Right lobe of liver (tissue), 6 donors: Measurements from ENCODE around the gene SHLD1. TPM values are rescaled to one million over a fixed set of nuclear protein-coding genes. Genes with fewer than 3 reads are reported as not detected.

Source experiments
- ATAC-seq, 4 donors: fragments of 200-7000 bp; cut with Tn5 transposase; one replicate each; pipeline ENCODE4 v1.9.1; 2020; ENCODE audit warnings: mild to moderate bottlenecking in 4 of 4, moderate library complexity in 4 of 4
- DNase-seq, 3 donors: peaks; one replicate each; pipeline ENCODE4 v3.0.0-alpha.2; 2020
- H3K27ac ChIP-seq, 3 donors: fragments of 200-600 bp; one replicate each; pipeline ENCODE4 v1.8.0; 2022
- H3K27me3 ChIP-seq, 2 donors: fragments of 200-600 bp; one replicate each; pipeline ENCODE4 v1.8.0; 2022
- H3K36me3 ChIP-seq, 4 donors: fragments of 200-600 bp; sonication (generic) in 1 of 4; one replicate each; pipeline versions ENCODE4 v1.5.1 to v1.8.0; 2017 to 2022; ENCODE audit warnings: control low read depth in 1 of 4
- H3K4me1 ChIP-seq, 4 donors: fragments of 200-600 bp; sonication (generic) in 1 of 4; one replicate each; pipeline versions ENCODE4 v1.5.1 to v1.8.0; 2017 to 2022; ENCODE audit warnings: control low read depth in 1 of 4
- H3K4me3 ChIP-seq, 3 donors: fragments of 200-600 bp; one replicate each; pipeline ENCODE4 v1.8.0; 2022
- H3K9me3 ChIP-seq, 4 donors: fragments of 200-600 bp; sonication (generic) in 1 of 4; one replicate each; pipeline versions ENCODE4 v1.5.1 to v1.8.0; 2017 to 2022; ENCODE audit warnings: control low read depth in 1 of 4
- CTCF ChIP-seq, 4 donors: fragments of 200-600 bp in 3 of 4; fragments of 450-650 bp in 1 of 4; IDR thresholded peaks; one replicate each; pipeline versions ENCODE4 v1.5.1 to v1.8.0; 2016 to 2022; ENCODE audit warnings: antibody characterized with exemption in 4 of 4, mild to moderate bottlenecking in 2 of 4
- POLR2A ChIP-seq: fragments of 450-650 bp; IDR thresholded peaks from one replicate; pipeline ENCODE4 v1.6.1; 2017; ENCODE audit warnings: antibody characterized with exemption, mild to moderate bottlenecking
- WGBS: methylation state at CpG from one replicate; pipeline ENCODE4 v1.1.6; 2018; ENCODE audit warnings: low coverage, low lambda C conversion rate; ENCODE audit not compliant: insufficient coverage; ENCODE audit errors: missing lambda C conversion rate; 5-methylcytosine and 5-hydroxymethylcytosine counted together
- intact Hi-C, 2 donors: fragments of 100-400 bp; cut with DNase I; formaldehyde crosslinking; loops; one replicate each; pipeline versions ENCODE4 v1.11.2 to v1.14.1; 2022
- total RNA-seq, 6 experiments: library from RNA; depleted of rRNA in 2 of 6; stranded (reverse); fragments of >200 nt in 2 of 6; fragmentation: NEBNext Ultra II Directional in 3 of 6; extraction: Animal tissue kit (Norgen Biotek cat#: 25700) in 3 of 6; gene quantifications; one replicate each; pipeline versions ENCODE4 v1.1.0 to v1.2.4, GENCODE V29; 2016 to 2023
- donor health status: DM: no; HTN: yes; CAD: no.
- donor health status: DM: no; HTN: no; CAD: no.
- donor health status: DM: no; HTN: no; CAD: no.
- donor health status: DM: no; HTN: yes; CAD: no.
- donor health status: DM: no; HTN: yes; CAD: no.

SHLD1 gene
- total RNA-seq, 6 experiments from 2014 or later, result 0.69 to 1.9 (median 1.4) TPM; not detected in 1

- no peak for DNase-seq
- peaks cover 0 to 14% (median 2%) of the 10 kb centered on the region in 4 donors for H3K4me1 ChIP-seq
- WGBS, result 63% methylated on average over 5 of the region's 5 CpGs
Measured at GRCh38 chr20:5727018-5727515, 23.1 kb upstream of the SHLD1 start.

GRCh38 chr20:5729348-5729747 is 20.9 kb upstream of the SHLD1 start:
- Histone ChIP-seq H3K27ac (no peak overlapping the region), H3K36me3 (no peaks in the 10 kb centered on the region), H3K9me3 (no peaks in the 10 kb centered on the region), H3K4me3 (no peak overlapping the region), H3K27me3 (no peaks in the 10 kb centered on the region), H3K4me1 (peaks cover 0 to 13% (median under 1%) of the 10 kb centered on the region in 4 donors)
- no peak for TF ChIP-seq POLR2A
- no peak for TF ChIP-seq CTCF (IDR thresholded peaks at IDR 0.05)
- ATAC-seq (no peak), DNase-seq (no peak)
- whole genome bisulfite sequencing, result 94% methylated on average over 2 of the region's 2 CpGs
- intact Hi-C loops, result no loop called here

More at GRCh38 chr20:5727018-5727515, 23.1 kb upstream of the SHLD1 start:
- Histone ChIP-seq H3K36me3 (no peaks in the 10 kb centered on the region), H3K9me3 (no peaks in the 10 kb centered on the region), H3K27me3 (no peaks in the 10 kb centered on the region), H3K4me3 (no peak overlapping the region), H3K27ac (no peak overlapping the region)
- intact Hi-C loops, result no loop called here
- ATAC-seq, result no peak
- TF ChIP-seq POLR2A (no peak), CTCF (IDR thresholded peaks at IDR 0.05) (no peak)

GRCh38 chr20:5730131-5730530 is 20.1 kb upstream of the SHLD1 start:
- no peak for TF ChIP-seq POLR2A
- TF ChIP-seq CTCF (IDR thresholded peaks at IDR 0.05), result no peak
- DNase-seq (no peak), ATAC-seq (no peak)
- no peak overlapping the region for H3K4me3 ChIP-seq
- H3K4me1 ChIP-seq, result peaks cover 0 to 5% (median 0%) of the 10 kb centered on the region in 4 donors
- no peaks in the 10 kb centered on the region for H3K27me3 ChIP-seq
- H3K9me3 ChIP-seq, result no peaks in the 10 kb centered on the region
- no peak overlapping the region for H3K27ac ChIP-seq
- 70% methylated on average over 2 of the region's 2 CpGs for WGBS
- no peaks in the 10 kb centered on the region for H3K36me3 ChIP-seq
- intact Hi-C loops, result no loop called here

- 65% methylated on average over 6 of the region's 6 CpGs for WGBS
- TF ChIP-seq POLR2A (no peak), CTCF (IDR thresholded peaks at IDR 0.05) (no peak)
- intact Hi-C loops, result no loop called here
- Histone ChIP-seq H3K36me3 (no peaks in the 10 kb centered on the region), H3K4me3 (no peak overlapping the region), H3K9me3 (no peaks in the 10 kb centered on the region), H3K27ac (no peak overlapping the region), H3K27me3 (no peaks in the 10 kb centered on the region), H3K4me1 (no peaks in the 10 kb centered on the region)
- no peak for DNase-seq
- no peak for ATAC-seq
Measured at GRCh38 chr20:5731753-5732366, 18.3 kb upstream of the SHLD1 start.
